Muscle layer of duodenum (tissue), 2 donors: ENCODE results near the gene USH2A.

Experiments
- H3K27ac ChIP-seq: one replicate; pipeline ENCODE4 v1.7.0; 2013; ENCODE audit warnings: mild to moderate bottlenecking, low read length
- H3K27me3 ChIP-seq: one replicate; pipeline ENCODE4 v1.7.0; 2013; ENCODE audit warnings: low read depth, mild to moderate bottlenecking, control low read depth, low read length
- H3K36me3 ChIP-seq, 2 donors: one replicate each; pipeline ENCODE4 v1.7.0; 2013; ENCODE audit warnings: low read length in 2 of 2, control low read depth in 1 of 2, mild to moderate bottlenecking in 1 of 2; ENCODE audit not compliant: insufficient read depth in 2 of 2, control insufficient read depth in 1 of 2
- H3K4me1 ChIP-seq, 2 donors: one replicate each; pipeline ENCODE4 v1.7.0; 2013; ENCODE audit warnings: low read length in 2 of 2, mild to moderate bottlenecking in 2 of 2, control low read depth in 1 of 2, moderate library complexity in 1 of 2; ENCODE audit not compliant: insufficient read depth in 2 of 2, control insufficient read depth in 1 of 2
- H3K4me3 ChIP-seq, 2 donors: one replicate each; pipeline ENCODE4 v1.7.0; 2013; ENCODE audit warnings: low read length in 2 of 2, low read depth in 1 of 2, mild to moderate bottlenecking in 1 of 2
- H3K9me3 ChIP-seq, 2 donors: one replicate each; pipeline ENCODE4 v1.7.0; 2013; ENCODE audit warnings: low read length in 2 of 2, control low read depth in 1 of 2, mild to moderate bottlenecking in 1 of 2; ENCODE audit not compliant: control insufficient read depth in 1 of 2
- donor health status: healthy.

Gene USH2A, protein sequence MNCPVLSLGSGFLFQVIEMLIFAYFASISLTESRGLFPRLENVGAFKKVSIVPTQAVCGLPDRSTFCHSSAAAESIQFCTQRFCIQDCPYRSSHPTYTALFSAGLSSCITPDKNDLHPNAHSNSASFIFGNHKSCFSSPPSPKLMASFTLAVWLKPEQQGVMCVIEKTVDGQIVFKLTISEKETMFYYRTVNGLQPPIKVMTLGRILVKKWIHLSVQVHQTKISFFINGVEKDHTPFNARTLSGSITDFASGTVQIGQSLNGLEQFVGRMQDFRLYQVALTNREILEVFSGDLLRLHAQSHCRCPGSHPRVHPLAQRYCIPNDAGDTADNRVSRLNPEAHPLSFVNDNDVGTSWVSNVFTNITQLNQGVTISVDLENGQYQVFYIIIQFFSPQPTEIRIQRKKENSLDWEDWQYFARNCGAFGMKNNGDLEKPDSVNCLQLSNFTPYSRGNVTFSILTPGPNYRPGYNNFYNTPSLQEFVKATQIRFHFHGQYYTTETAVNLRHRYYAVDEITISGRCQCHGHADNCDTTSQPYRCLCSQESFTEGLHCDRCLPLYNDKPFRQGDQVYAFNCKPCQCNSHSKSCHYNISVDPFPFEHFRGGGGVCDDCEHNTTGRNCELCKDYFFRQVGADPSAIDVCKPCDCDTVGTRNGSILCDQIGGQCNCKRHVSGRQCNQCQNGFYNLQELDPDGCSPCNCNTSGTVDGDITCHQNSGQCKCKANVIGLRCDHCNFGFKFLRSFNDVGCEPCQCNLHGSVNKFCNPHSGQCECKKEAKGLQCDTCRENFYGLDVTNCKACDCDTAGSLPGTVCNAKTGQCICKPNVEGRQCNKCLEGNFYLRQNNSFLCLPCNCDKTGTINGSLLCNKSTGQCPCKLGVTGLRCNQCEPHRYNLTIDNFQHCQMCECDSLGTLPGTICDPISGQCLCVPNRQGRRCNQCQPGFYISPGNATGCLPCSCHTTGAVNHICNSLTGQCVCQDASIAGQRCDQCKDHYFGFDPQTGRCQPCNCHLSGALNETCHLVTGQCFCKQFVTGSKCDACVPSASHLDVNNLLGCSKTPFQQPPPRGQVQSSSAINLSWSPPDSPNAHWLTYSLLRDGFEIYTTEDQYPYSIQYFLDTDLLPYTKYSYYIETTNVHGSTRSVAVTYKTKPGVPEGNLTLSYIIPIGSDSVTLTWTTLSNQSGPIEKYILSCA (N-terminal part only)

GRCh38 chr1:216422821-216423520 is at the start of gene USH2A:
Gene USH2A, minus strand, starts transcription at chr1:216423448. Its CDS starts 1,112 bp downstream, at chr1:216422336.
- Histone ChIP-seq H3K4me3 (no peak within 1 kb of the TSS), H3K27me3 (no peaks in the 10 kb centered on the region), H3K4me1 (no peaks in the 10 kb centered on the region), H3K9me3 (no peaks in the 10 kb centered on the region), H3K36me3 (no peaks in the 10 kb centered on the region), H3K27ac (no peak within 1 kb of the TSS)

GRCh38 chr1:216466162-216466801 is 43.0 kb upstream of the USH2A start:
- Histone ChIP-seq H3K36me3 (no peaks in the 10 kb centered on the region), H3K27ac (no peak overlapping the region), H3K4me1 (peaks cover 0 to 5% of the 10 kb centered on the region in 2 donors), H3K9me3 (no peaks in the 10 kb centered on the region), H3K4me3 (no peak overlapping the region), H3K27me3 (no peaks in the 10 kb centered on the region)

- no peaks in the 10 kb centered on the region for H3K36me3 ChIP-seq
- H3K4me3 ChIP-seq, result no peak overlapping the region
- no peak overlapping the region for H3K27ac ChIP-seq
- peaks cover 0 to 5% of the 10 kb centered on the region in 2 donors for H3K4me1 ChIP-seq
- H3K27me3 ChIP-seq, result no peaks in the 10 kb centered on the region
- H3K9me3 ChIP-seq, result no peaks in the 10 kb centered on the region
These were observed 41.2 kb upstream of the USH2A start for GRCh38 chr1:216464489-216464888.

- Histone ChIP-seq H3K27ac (no peak overlapping the region), H3K4me3 (no peak overlapping the region), H3K27me3 (no peaks in the 10 kb centered on the region), H3K36me3 (no peaks in the 10 kb centered on the region), H3K9me3 (no peaks in the 10 kb centered on the region), H3K4me1 (peaks cover 0 to 5% of the 10 kb centered on the region in 2 donors)
These were observed 39.0 kb upstream of the USH2A start for GRCh38 chr1:216462066-216462775.

- H3K9me3 ChIP-seq, result no peaks in the 10 kb centered on the region
- H3K4me3 ChIP-seq, result no peak overlapping the region
- no peaks in the 10 kb centered on the region for H3K36me3 ChIP-seq
- H3K4me1 ChIP-seq, result peaks cover 0 to 5% of the 10 kb centered on the region in 2 donors
- H3K27ac ChIP-seq, result no peak overlapping the region
- no peaks in the 10 kb centered on the region for H3K27me3 ChIP-seq
These were observed 38.2 kb upstream of the USH2A start for GRCh38 chr1:216461466-216461865.

DNA sequence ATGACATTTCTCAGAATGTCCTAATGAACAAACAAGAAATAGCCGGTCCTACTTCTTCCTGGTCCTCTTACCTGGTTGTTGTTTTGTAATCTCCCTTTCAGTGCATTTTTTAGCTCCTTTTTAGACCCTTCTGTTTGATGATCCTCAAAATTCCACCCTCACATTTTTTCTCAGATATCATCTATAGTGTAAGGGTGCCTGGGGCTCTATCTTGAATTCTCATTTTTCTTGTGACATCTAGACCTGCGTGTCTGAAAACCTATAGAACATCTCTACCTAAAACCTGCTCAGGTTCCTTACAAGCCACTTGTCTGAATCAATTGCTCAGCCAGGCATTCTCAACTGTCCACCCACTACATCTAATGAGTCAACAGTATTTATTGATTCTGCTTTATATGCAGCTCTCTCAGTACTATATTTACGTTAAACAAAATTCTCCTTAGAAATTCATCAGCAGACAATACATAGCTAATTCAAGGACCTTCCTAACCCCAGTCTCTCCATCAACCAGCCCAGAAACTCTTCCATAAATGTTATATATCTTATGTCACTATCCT is 36.5 kb upstream of the USH2A start:
- Histone ChIP-seq H3K36me3 (no peaks in the 10 kb centered on the region), H3K4me3 (no peak overlapping the region), H3K27me3 (no peaks in the 10 kb centered on the region), H3K4me1 (peaks cover 0 to 5% of the 10 kb centered on the region in 2 donors), H3K27ac (no peak overlapping the region), H3K9me3 (no peaks in the 10 kb centered on the region)

DNA sequence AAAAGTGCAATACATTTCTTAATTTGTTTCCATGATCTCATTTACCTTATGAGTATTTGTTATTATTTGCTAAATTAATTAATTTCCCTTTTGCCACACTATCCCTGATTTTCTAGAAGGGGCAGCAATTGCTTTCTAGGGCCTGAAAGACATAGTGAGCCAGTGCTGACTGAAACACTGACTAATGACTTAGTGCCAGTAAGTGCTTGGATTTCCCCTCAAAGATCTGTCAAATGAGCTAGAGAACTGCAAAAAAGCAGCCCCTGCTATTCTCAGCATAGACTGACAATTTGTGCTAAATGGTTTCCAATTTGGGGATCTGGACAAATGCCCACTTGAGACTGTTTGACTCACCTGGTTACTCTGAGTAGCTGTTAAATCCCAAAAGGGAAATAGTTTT is 35.6 kb upstream of the USH2A start:
- Histone ChIP-seq H3K9me3 (no peaks in the 10 kb centered on the region), H3K36me3 (no peaks in the 10 kb centered on the region), H3K27me3 (no peaks in the 10 kb centered on the region), H3K4me3 (no peak overlapping the region), H3K27ac (no peak overlapping the region), H3K4me1 (peaks cover 0 to 5% of the 10 kb centered on the region in 2 donors)

GRCh38 chr1:216457356-216457755 is 34.1 kb upstream of the USH2A start:
- Histone ChIP-seq H3K27me3 (no peaks in the 10 kb centered on the region), H3K4me1 (peaks cover 0 to 5% of the 10 kb centered on the region in 2 donors), H3K36me3 (no peaks in the 10 kb centered on the region), H3K9me3 (no peaks in the 10 kb centered on the region), H3K27ac (no peak overlapping the region), H3K4me3 (no peak overlapping the region)

DNA sequence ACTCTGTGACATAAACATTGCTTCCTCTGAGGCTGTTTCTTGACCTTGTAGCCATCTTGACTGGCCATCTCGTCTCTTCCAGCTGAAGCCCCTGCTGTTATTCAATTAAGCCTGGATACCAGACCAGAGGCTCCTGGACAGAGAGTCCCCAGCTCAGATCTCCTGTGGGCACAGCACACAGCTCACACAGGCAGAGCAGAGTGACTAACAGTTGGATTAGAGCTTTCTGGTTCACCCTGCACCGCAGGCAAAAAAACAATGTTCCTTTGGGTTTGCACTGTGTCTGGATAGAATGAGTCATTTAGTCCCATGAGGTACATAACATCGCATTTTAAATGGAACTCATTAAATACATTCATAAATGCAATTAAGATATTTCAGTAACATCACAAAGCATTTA is 33.4 kb upstream of the USH2A start:
- Histone ChIP-seq H3K4me1 (peaks cover 0 to 2% of the 10 kb centered on the region in 2 donors), H3K27ac (no peak overlapping the region), H3K36me3 (no peaks in the 10 kb centered on the region), H3K9me3 (no peaks in the 10 kb centered on the region), H3K4me3 (no peak overlapping the region), H3K27me3 (no peaks in the 10 kb centered on the region)

DNA sequence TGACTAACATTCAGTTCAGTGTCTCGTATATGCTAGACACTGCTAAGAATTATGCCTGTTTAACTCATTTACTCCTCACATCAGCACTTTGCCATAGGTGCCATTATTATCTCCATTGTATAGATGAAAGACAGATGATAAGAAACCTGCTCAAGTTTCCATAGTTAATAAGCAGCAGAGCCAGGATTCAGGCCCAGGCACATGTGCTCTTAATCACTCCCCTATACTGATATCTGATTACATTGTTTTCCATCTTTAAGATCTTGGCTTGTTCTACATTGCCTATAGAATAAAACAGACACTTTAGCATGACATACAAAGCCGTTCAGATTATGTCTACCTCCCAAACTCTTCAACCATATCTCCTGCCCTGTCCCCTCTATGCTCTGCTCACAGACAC is 30.5 kb upstream of the USH2A start:
- Histone ChIP-seq H3K4me3 (no peak overlapping the region), H3K9me3 (no peaks in the 10 kb centered on the region), H3K27ac (no peak overlapping the region), H3K27me3 (no peaks in the 10 kb centered on the region), H3K4me1 (no peaks in the 10 kb centered on the region), H3K36me3 (no peaks in the 10 kb centered on the region)
